Measurements from ENCODE around the gene MRPL34.

Gene MRPL34

GRCh38 chr19:17325881-17326594 lies 20.4 kb downstream of the MRPL34 start:
- DNase-seq (ENCODE audit: low read depth), result no peak
- no peak overlapping the region for H3K4me3 ChIP-seq (ENCODE audit: low read depth, low read length)

- DNase-seq (ENCODE audit: low read depth), result no peak
- H3K4me3 ChIP-seq (ENCODE audit: low read depth, low read length), result no peak overlapping the region
These were observed 20.9 kb downstream of the MRPL34 start for GRCh38 chr19:17326595-17326966.

GRCh38 chr19:17327068-17327653 lies 21.5 kb downstream of the MRPL34 start:
- no peak for DNase-seq (ENCODE audit: low read depth)
- no peak overlapping the region for H3K4me3 ChIP-seq (ENCODE audit: low read depth, low read length)

DNA sequence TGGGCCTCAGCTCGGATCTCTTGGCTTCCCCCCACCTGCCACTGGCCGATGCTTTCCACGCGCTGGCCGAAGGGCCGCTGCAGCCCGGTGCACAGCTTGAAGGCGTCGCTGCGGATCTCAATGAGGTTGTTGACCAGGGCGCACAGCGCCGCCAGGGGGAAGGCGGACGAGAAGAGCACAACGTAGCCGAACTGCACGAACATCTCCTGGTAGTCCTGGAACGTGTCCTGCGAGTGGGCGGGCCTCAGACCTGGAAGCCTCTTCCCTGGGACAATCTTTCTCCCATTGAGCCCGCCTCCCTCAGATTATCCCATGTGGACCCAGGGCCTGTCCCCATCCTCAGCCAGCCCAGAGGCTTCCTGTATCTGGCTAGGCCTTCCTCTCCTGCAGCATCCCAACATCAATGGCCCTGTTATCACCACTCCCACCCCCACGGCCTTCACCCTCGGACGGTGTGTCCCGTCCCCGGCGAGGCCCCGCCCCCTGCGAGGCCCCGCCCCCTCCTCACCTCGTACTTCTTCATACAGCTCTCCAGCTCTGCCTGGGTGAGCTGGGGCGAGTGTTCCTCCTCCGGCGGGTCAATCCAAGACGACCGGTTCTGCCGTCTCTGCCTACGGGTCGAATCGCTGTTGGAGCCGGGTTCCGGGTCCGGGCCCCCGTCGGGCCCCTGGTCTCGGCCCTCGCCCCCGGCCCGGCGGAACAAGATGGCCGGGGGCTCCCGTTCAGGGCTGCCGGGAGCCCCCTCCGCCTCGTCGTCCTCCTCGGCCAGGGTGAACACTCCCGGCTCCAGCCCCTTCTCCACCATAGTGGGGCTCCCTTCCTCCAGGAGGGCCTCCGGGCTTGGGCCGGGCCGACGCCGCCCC lies 22.2 kb downstream of the MRPL34 start:
- DNase-seq (ENCODE audit: low read depth), result no peak
- peak overlapping the region; percentile 30 for H3K4me3 ChIP-seq (ENCODE audit: low read depth, low read length)

DNA sequence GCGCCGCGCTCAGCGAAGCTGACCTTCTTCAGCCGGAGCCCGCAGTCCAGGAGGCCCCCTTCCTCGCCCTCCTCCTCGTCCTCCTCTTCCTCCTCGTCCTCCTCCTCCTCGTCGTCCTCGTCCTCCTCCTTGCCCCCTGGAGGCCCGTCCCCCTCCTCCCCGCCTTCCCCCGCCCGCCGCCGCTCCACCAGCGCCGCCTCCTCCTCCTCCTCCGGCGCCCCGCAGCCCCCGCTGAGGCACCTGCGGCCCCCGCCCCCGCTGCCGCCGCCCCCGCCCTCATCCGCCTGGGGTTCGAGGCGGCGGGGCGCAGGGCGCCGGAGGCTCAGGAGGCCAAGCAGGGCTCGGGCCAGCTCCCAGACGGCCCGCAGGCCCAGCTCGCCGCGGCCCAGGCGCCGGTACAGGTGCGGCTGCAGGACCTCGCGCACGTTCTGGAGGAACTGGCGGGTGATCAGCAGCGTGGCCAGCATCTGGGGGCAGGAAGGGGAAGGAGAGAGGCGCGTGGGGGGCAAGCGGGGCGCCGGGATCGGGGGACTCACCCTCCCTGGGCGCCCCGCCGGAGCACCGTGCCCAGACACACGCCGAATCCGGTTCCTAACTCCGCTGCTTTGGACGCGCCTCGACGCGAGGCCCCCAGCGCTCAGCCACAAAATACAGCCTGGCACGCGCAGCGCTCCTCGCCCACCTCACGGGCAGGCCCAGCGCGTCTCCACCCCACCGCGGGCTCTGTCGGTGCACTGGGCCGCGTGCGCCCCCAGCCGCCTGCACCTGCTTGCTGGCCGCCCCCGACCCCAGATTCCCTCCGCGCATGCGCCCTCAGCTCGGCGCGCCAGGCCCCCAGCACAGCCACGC lies 23.1 kb downstream of the MRPL34 start:
- no peak for DNase-seq (ENCODE audit: low read depth)
- peak overlapping the region; percentile 30 for H3K4me3 ChIP-seq (ENCODE audit: low read depth, low read length)

GRCh38 chr19:17329366-17330261 lies 23.9 kb downstream of the MRPL34 start:
- DNase-seq (ENCODE audit: low read depth), result no peak
- no peak overlapping the region for H3K4me3 ChIP-seq (ENCODE audit: low read depth, low read length)

- DNase-seq (ENCODE audit: low read depth), result no peak
- no peak overlapping the region for H3K4me3 ChIP-seq (ENCODE audit: low read depth, low read length)
These were observed 24.8 kb downstream of the MRPL34 start for GRCh38 chr19:17330262-17331044.

DNA sequence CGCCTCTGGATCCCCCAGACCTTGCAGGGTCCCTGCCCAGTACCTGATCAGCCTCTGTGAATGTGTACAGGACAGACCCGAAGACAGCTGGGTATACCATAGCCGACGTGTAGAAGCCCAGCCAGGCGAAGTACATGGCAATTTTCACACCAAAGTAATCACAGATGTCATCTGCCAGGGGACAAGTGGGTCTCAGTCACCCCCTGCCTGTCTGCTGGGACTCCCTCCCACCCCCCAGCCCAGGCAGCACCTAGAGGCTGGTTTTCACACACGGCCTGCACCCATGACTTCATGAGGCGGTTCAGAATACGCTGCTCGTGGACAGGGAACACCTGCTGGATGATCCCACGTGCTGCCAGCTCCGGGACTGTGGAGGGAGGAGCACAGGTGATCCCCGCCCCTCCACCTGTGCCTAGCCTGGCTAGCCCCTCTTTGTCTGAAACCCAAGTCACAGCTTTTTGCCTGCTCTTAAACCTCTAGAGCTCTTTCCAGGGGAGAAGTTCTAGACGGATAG lies 25.4 kb downstream of the MRPL34 start:
- no peak for DNase-seq (ENCODE audit: low read depth)
- no peak overlapping the region for H3K4me3 ChIP-seq (ENCODE audit: low read depth, low read length)

GRCh38 chr19:17332360-17332676 lies 26.6 kb downstream of the MRPL34 start:
- no peak for DNase-seq (ENCODE audit: low read depth)
- no peak overlapping the region for H3K4me3 ChIP-seq (ENCODE audit: low read depth, low read length)

- no peak for DNase-seq (ENCODE audit: low read depth)
- no peak overlapping the region for H3K4me3 ChIP-seq (ENCODE audit: low read depth, low read length)
These were observed 27.3 kb downstream of the MRPL34 start for GRCh38 chr19:17332677-17333581.

DNA sequence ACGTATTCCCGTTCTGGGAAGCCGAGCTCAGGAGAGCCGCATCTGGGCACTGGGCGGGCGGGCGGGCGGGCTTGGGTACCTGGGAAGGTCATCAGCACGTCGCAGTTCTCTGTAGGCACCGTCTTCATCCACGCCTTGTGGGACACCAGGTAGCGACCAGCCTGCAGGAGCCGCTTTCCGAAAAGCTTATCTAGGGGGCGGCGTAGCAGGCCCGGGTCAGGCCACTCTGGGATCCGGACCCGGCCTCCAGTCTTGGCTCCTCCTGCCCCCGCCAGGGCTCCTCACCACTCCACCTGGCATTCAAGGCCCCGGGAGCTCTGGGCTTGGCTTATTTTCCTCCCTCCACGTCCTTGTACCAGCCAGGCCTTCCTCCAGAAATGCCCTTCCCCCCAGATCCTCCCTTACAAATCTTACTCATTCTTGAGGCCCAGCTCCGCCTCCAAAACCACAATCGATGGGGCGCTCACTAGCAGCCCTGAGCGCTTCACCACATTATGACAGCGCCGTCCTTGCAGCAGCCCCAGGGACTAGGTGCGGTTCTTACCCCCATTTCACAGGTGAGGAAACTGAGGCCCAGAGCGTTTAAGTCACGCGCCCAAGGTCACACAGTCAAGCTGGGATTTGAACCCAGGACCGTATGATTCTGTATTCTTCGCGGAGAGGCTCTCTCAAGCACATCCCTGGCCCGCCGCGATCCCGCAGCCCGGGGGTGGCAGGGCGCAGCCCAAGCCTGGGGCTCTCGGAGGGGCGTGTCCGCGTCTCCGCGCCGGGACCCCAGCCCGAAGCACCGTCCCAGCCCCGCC lies 28.1 kb downstream of the MRPL34 start:
- no peak for DNase-seq (ENCODE audit: low read depth)
- H3K4me3 ChIP-seq (ENCODE audit: low read depth, low read length), result peak overlapping the region; percentile 79

DNA sequence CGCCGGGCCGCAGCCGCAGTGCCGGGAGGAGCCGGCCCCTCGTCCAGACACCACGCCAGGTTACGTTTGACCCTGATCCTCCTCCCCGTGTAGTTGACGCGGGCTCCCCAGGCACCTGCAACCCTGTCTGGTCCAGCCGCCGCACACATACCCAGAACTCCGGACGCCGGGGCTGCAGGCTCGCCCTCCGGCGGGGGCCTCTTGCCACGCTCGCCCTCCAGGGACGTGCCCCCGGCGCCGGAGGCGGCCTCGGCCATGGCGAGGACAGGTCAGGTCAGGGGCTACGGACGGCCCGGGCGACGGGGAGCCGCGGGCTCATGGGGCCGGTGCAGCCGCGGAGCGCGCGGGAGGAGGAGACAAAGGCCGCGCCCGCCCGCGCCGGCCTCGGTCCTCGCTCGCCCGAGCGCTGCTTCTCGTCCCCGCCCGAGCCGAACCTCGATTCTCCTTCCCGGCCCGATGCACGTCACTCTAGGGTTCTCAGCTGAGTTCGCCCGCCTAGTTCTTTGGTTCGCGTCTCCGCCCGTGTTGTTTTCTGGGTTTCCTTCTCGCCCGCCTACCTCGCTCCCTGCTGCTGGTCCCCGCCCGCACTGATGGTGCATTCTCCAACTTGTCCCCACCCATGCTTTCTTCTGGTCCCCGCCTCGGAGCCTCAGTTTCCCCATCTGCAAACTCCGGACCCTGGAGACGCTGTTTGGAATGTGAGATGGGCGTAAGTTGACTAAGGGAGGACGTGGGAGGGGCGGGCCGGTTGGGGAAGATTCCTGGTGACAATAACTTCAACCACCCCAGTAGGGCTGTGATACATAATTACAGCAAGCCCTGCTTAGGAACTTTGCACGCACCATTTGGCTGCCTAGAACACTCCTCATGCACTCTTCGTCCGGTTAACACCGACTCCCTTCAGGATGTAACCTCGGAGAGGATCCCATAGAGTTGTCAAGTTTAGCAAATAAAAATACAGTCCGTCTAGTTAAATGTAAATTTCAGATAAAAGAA lies 29.0 kb downstream of the MRPL34 start, which contains the start of gene ANO8:
Gene ANO8, minus strand, starts transcription at position 442 of the 996 bp plus-strand sequence. Its CDS starts 185 bp downstream, at position 257.
- peak; percentile 98 for DNase-seq (ENCODE audit: low read depth)
- H3K4me3 ChIP-seq (ENCODE audit: low read depth, low read length), result peak within 1 kb of the TSS; percentile 79

GRCh38 chr19:17335575-17335974 lies 29.9 kb downstream of the MRPL34 start:
- H3K4me3 ChIP-seq (ENCODE audit: low read depth, low read length), result no peak overlapping the region
- DNase-seq (ENCODE audit: low read depth), result no peak

DNA sequence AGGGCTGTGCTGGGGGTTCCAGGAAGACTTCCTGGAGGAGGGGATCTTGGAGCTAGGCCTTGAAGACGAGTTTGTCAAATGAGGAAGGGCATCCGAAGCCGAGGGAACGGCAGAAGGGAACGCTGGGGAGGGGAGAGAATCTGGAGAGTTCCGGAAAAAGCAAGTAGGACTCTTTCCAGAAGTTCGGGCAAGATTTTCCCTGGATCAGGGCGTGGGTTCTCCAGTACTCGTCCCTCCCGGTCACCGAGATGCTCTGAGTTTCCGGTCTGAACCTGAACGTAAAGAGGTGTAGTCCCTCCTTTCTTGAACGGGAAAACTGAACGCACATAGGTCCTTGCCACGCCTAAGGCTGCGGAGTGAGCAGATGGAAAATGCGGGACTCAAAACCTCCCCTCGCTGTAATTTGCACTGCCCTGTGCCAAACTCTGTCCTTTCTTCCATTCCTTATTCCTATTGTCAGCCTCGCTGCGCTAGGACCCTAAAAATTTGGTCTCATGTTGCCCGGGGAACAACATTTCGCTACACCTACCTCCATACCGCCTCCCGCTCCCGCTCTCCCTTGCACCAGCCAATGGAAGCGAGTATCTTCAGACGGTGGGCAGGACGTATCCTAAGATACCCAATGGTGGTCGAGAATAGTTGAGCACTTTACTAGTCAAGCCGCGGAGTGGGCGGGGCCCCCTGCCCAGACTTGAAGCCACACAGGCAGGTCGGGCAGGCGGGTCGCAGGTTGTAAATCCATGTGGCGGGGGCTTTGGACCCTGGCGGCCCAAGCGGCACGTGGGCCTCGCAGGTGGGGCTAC lies 31.4 kb downstream of the MRPL34 start, which contains the start of gene GTPBP3:
Gene GTPBP3, plus strand, starts transcription at position 682 of the 803 bp plus-strand sequence. Its CDS starts 59 bp downstream, at position 741.
- H3K4me3 ChIP-seq (ENCODE audit: low read depth, low read length), result peak within 1 kb of the TSS; percentile 69
- DNase-seq (ENCODE audit: low read depth), result peak; percentile 94
